IMR-90 (cell line): ENCODE data around the gene XYLB. TPM values are rescaled to one million over a fixed set of nuclear protein-coding genes. Genes with fewer than 3 reads are reported as not detected.

ENCODE experiments used
- ATAC-seq: fragments of 200-7000 bp; cut with Tn5 transposase; 2 replicates; pipeline ENCODE4 v1.9.1; 2020; ENCODE audit warnings: low read depth, mild to moderate bottlenecking, moderate library complexity
- BruUV-seq: library from RNA; stranded (reverse); fragments of 400-500 nt; replicated peaks from 2 replicates; lab custom pipeline; 2021; lab: Mats Ljungman, UMichigan
- CTCF ChIA-PET: fragments of 300-600 bp; formaldehyde crosslinking; extraction: SDS; loops from one replicate; lab custom pipeline; 2021; ENCODE audit warnings: antibody characterized with exemption; lab: Yijun Ruan, JAX
- POLR2A ChIA-PET: fragments of 300-600 bp; sonication (Branson Sonifier 250); formaldehyde crosslinking; loops from one replicate; lab custom pipeline; 2022; ENCODE audit warnings: antibody characterized with exemption; ENCODE audit not compliant: unreplicated experiment; lab: Charles Lee
- DNase-seq: peaks from one replicate; pipeline ENCODE4 v3.0.0; 2013
- H2AFZ ChIP-seq: replicated peaks from 2 replicates; pipeline ENCODE3; 2013; ENCODE audit warnings: low read length, mild to moderate bottlenecking; ENCODE audit not compliant: poor library complexity
- H2AK5ac ChIP-seq: 2 replicates; pipeline ENCODE4 v1.6.1; 2013; ENCODE audit warnings: low read depth, low read length, inconsistent platforms
- H2AK9ac ChIP-seq: replicated peaks from 2 replicates; pipeline ENCODE3; 2013; ENCODE audit warnings: mild to moderate bottlenecking, low read depth, low read length, moderate library complexity; ENCODE audit not compliant: poor library complexity
- H2BK120ac ChIP-seq: 2 replicates; pipeline ENCODE4 v1.6.1; 2013; ENCODE audit warnings: low read depth, low read length, inconsistent platforms
- H2BK15ac ChIP-seq: 3 replicates; pipeline ENCODE4 v1.6.1; 2013; ENCODE audit warnings: low read depth, low read length, inconsistent platforms
- H2BK20ac ChIP-seq: 2 replicates; pipeline ENCODE4 v1.6.1; 2013; ENCODE audit warnings: low read depth, mild to moderate bottlenecking, inconsistent platforms, low read length, moderate library complexity
- H2BK5ac ChIP-seq: 2 replicates; pipeline ENCODE4 v1.6.1; 2013; ENCODE audit warnings: mild to moderate bottlenecking, low read depth, low read length, inconsistent platforms; ENCODE audit not compliant: poor library complexity, severe bottlenecking
- H3K14ac ChIP-seq: replicated peaks from 2 replicates; pipeline ENCODE4 v1.6.1; 2013; ENCODE audit warnings: low read depth, low read length, inconsistent platforms
- H3K18ac ChIP-seq: 2 replicates; pipeline ENCODE4 v1.6.1; 2013; ENCODE audit warnings: low read depth, low read length, control low read depth
- H3K23ac ChIP-seq: 2 replicates; pipeline ENCODE4 v1.6.1; 2013; ENCODE audit warnings: low read depth, low read length, inconsistent platforms
- H3K27ac ChIP-seq: 2 replicates; pipeline ENCODE4 v1.5.1; 2013; ENCODE audit warnings: mild to moderate bottlenecking, control low read depth, low read length; ENCODE audit not compliant: insufficient read depth
- H3K27me3 ChIP-seq: 2 replicates; pipeline ENCODE4 v1.6.1; 2013; ENCODE audit warnings: low read length; ENCODE audit not compliant: control insufficient read depth, insufficient read depth
- H3K36me3 ChIP-seq: 2 replicates; pipeline ENCODE4 v1.6.1; 2013; ENCODE audit warnings: low read length, mixed read lengths; ENCODE audit not compliant: control insufficient read depth, insufficient read depth
- H3K4ac ChIP-seq: 2 replicates; pipeline ENCODE4 v1.6.1; 2013; ENCODE audit warnings: low read depth, low read length, inconsistent platforms
- H3K4me1 ChIP-seq: 2 replicates; pipeline ENCODE4 v1.6.1; 2013; ENCODE audit warnings: low read length, mixed read lengths; ENCODE audit not compliant: control insufficient read depth, insufficient read depth
- H3K4me2 ChIP-seq: 2 replicates; pipeline ENCODE4 v1.6.1; 2013; ENCODE audit warnings: low read depth, mild to moderate bottlenecking, control low read depth, low read length, moderate library complexity
- H3K4me3 ChIP-seq: 2 replicates; pipeline ENCODE4 v1.5.1; 2013; ENCODE audit warnings: low read depth, mild to moderate bottlenecking, control low read depth, low read length, moderate library complexity; ENCODE audit not compliant: insufficient read depth
- H3K56ac ChIP-seq: 2 replicates; pipeline ENCODE4 v1.6.1; 2013; ENCODE audit warnings: low read length, inconsistent platforms; ENCODE audit not compliant: insufficient read depth; ENCODE audit errors: extremely low read depth
- H3K79me1 ChIP-seq, 2 experiments: 2 replicates each; pipeline ENCODE4 v1.6.1; 2013; ENCODE audit warnings: low read length in 2 of 2, inconsistent platforms in 1 of 2, low read depth in 1 of 2
- H3K9ac ChIP-seq: 2 replicates; pipeline ENCODE4 v1.6.1; 2013; ENCODE audit warnings: low read depth, low read length, control low read depth
- H3K9me1 ChIP-seq: 2 replicates; pipeline ENCODE4 v1.6.1; 2013; ENCODE audit warnings: low read length, inconsistent platforms; ENCODE audit not compliant: insufficient read depth
- H3K9me3 ChIP-seq: 2 replicates; pipeline ENCODE4 v1.6.1; 2013; ENCODE audit warnings: low read length; ENCODE audit not compliant: control insufficient read depth, insufficient read depth
- H4K20me1 ChIP-seq: 2 replicates; pipeline ENCODE4 v1.6.1; 2013; ENCODE audit warnings: low read length, inconsistent platforms; ENCODE audit not compliant: insufficient read depth
- H4K5ac ChIP-seq: 2 replicates; pipeline ENCODE4 v1.6.1; 2013; ENCODE audit warnings: mild to moderate bottlenecking, low read depth, low read length, control low read depth
- H4K8ac ChIP-seq, 2 experiments: 2 replicates each; pipeline ENCODE4 v1.6.1; 2013; ENCODE audit warnings: low read depth in 2 of 2, low read length in 2 of 2, control low read depth in 1 of 2, inconsistent platforms in 1 of 2
- H4K91ac ChIP-seq: 2 replicates; pipeline ENCODE4 v1.6.1; 2013; ENCODE audit warnings: low read depth, low read length, inconsistent platforms; ENCODE audit not compliant: insufficient read depth
- FOS ChIP-seq: fragments of 150-350 bp; IDR thresholded peaks from 2 replicates; pipeline ENCODE4 v1.6.1; 2016; ENCODE audit warnings: low read depth, low read length
- POLR2A ChIP-seq: IDR thresholded peaks from 2 replicates; pipeline ENCODE4 v1.6.1; 2012; ENCODE audit warnings: mild to moderate bottlenecking, low read depth, low read length
- RCOR1 ChIP-seq: IDR thresholded peaks from 2 replicates; pipeline ENCODE4 v1.6.1; 2012; ENCODE audit warnings: mild to moderate bottlenecking, low read length, improper control_type of control experiment; ENCODE audit not compliant: insufficient replicate concordance
- WGBS, 2 experiments: methylation state at CpG; one replicate each; pipeline versions ENCODE4 v1.1.5 to v1.1.7; 2013; ENCODE audit warnings: missing lambda C conversion rate in 2 of 2; ENCODE audit not compliant: insufficient read length in 1 of 2; ENCODE audit errors: extremely low coverage in 2 of 2; 5-methylcytosine and 5-hydroxymethylcytosine counted together
- dilution Hi-C: fragments of 300-500 bp; cut with HindIII; formaldehyde crosslinking; loops from one replicate; pipeline ENCODE4 v1.14.3; 2018; ENCODE audit warnings: low sequenced_read_pairs; ENCODE audit not compliant: unreplicated experiment
- in situ Hi-C: fragments of 300-500 bp; cut with MboI; formaldehyde crosslinking; loops from 3 replicates; pipeline ENCODE4 v1.14.3; 2019; ENCODE audit warnings: low sequenced_read_pairs, inconsistent platforms, mixed read lengths
- intact Hi-C: fragments of 100-400 bp; cut with micrococcal nuclease; formaldehyde crosslinking; loops from 2 replicates; pipeline ENCODE4 v1.10.0; 2022
- polyA plus RNA-seq, 3 experiments: library from polyadenylated mRNA; depleted of rRNA; stranded (reverse); fragments of >200 nt; gene quantifications; 2 replicates each; pipeline ENCODE4 v1.2.3, GENCODE V29; 2012; ENCODE audit warnings: low replicate concordance in 1 of 3
- total RNA-seq: library from RNA; depleted of rRNA; stranded (reverse); fragments of >200 nt; gene quantifications from 2 replicates; pipeline ENCODE4 v1.2.3, GENCODE V29; 2012
- TF ChIP-seq, protein P1 (sequence below): fragments of 150-350 bp; IDR thresholded peaks from 2 replicates; pipeline ENCODE4 v1.6.1; 2016; ENCODE audit warnings: low read depth, mild to moderate bottlenecking, low read length, moderate library complexity, borderline replicate concordance
- TF ChIP-seq, protein P2 (sequence below): fragments of 150-350 bp; IDR thresholded peaks from 2 replicates; pipeline ENCODE4 v1.6.1; 2017; ENCODE audit warnings: mild to moderate bottlenecking, antibody characterized with exemption, low read length, low read depth
- TF ChIP-seq, protein P3 (sequence below): conservative IDR thresholded peaks from 2 replicates; pipeline ENCODE4 v1.5.1; 2012; ENCODE audit warnings: mild to moderate bottlenecking, low read depth, low read length, improper control_type of control experiment

XYLB gene
- total and polyA plus RNA-seq, 2 of the 4 experiments (the other 2 are of a cell fraction), result 3.0 to 3.4 TPM

DNA sequence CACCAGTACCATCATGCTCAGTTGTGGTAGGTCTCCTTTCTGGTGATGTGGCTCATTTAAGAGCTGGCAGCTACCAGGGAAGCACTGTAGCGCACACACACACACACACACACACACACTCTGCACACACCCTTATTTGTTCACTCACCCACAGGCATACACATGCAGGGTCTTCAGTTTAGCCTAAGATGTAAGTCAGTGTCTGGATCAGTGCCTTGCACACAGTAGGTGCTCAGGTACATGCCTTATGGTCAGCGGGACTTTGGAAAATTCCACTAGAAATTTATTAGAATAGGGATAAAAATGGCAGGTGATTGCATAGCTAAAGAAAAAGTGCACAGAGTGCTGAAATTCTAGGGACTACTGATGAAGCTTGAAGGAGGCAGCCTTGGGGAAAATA lies 23.6 kb downstream of the XYLB start:
- Histone ChIP-seq H3K4me2 (no peak overlapping the region), H4K8ac (no peak overlapping the region), H3K18ac (no peak overlapping the region), H3K27me3 (no peaks in the 10 kb centered on the region), H3K27ac (no peak overlapping the region), H4K91ac (no peak overlapping the region), H2AK9ac (no peak overlapping the region), H2BK5ac (no peak overlapping the region), H2BK120ac (no peak overlapping the region), H2BK20ac (no peak overlapping the region), H3K4ac (no peak overlapping the region), H4K20me1 (no peaks in the 10 kb centered on the region), H2BK15ac (no peak overlapping the region), H2AFZ (no peak overlapping the region), H3K36me3 (peaks cover 5% of the 10 kb centered on the region), H3K9me3 (no peaks in the 10 kb centered on the region), H3K9ac (no peak overlapping the region), H3K56ac (no peak overlapping the region), H3K4me1 (no peaks in the 10 kb centered on the region), H2AK5ac (no peak overlapping the region), H3K79me1 (no peaks in the 10 kb centered on the region), H4K5ac (no peak overlapping the region), H3K9me1 (peaks cover 4% of the 10 kb centered on the region; the same call in 1 of the 2 replicates), H3K14ac (no peak overlapping the region), H3K23ac (no peak overlapping the region), H3K4me3 (no peak overlapping the region)
- intact Hi-C loops, result no loop called here
- DNase-seq (no peak), ATAC-seq (no peak)
- dilution Hi-C loops, result loop anchor here (25.0 kb wide), 1 partner anchor 117 kb away; the partner anchor contains the start of gene EXOG
- TF ChIP-seq FOS (no peak), RCOR1 (no peak), POLR2A (no peak)
- TF ChIP-seq, protein P1, sequence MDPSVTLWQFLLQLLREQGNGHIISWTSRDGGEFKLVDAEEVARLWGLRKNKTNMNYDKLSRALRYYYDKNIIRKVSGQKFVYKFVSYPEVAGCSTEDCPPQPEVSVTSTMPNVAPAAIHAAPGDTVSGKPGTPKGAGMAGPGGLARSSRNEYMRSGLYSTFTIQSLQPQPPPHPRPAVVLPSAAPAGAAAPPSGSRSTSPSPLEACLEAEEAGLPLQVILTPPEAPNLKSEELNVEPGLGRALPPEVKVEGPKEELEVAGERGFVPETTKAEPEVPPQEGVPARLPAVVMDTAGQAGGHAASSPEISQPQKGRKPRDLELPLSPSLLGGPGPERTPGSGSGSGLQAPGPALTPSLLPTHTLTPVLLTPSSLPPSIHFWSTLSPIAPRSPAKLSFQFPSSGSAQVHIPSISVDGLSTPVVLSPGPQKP, result no peak
- TF ChIP-seq, protein P2, sequence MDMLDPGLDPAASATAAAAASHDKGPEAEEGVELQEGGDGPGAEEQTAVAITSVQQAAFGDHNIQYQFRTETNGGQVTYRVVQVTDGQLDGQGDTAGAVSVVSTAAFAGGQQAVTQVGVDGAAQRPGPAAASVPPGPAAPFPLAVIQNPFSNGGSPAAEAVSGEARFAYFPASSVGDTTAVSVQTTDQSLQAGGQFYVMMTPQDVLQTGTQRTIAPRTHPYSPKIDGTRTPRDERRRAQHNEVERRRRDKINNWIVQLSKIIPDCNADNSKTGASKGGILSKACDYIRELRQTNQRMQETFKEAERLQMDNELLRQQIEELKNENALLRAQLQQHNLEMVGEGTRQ, result no peak
- TF ChIP-seq, protein P3, sequence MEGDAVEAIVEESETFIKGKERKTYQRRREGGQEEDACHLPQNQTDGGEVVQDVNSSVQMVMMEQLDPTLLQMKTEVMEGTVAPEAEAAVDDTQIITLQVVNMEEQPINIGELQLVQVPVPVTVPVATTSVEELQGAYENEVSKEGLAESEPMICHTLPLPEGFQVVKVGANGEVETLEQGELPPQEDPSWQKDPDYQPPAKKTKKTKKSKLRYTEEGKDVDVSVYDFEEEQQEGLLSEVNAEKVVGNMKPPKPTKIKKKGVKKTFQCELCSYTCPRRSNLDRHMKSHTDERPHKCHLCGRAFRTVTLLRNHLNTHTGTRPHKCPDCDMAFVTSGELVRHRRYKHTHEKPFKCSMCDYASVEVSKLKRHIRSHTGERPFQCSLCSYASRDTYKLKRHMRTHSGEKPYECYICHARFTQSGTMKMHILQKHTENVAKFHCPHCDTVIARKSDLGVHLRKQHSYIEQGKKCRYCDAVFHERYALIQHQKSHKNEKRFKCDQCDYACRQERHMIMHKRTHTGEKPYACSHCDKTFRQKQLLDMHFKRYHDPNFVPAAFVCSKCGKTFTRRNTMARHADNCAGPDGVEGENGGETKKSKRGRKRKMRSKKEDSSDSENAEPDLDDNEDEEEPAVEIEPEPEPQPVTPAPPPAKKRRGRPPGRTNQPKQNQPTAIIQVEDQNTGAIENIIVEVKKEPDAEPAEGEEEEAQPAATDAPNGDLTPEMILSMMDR, result no peak
- BruUV-seq, result no TSS peak
- ChIA-PET CTCF (interaction anchor here (1.2 kb wide), 1 partner anchor 24 kb away, joined by 3 read pairs; the partner anchor contains the start of gene XYLB), POLR2A (no interaction called here)
- WGBS, 2 experiments, result 100% methylated on average over 1 of the region's 2 CpGs; no CpG with 5 or more reads in 1 of the 2 experiments
- in situ Hi-C loops, result no loop called here
